CD4-positive, alpha-beta memory T cell (primary cell): Measurements from ENCODE around the gene GLG1. TPM values are rescaled to one million over a fixed set of nuclear protein-coding genes. Genes with fewer than 3 reads are reported as not detected.
A peak's percentile ranks its signal among the peaks of the same experiment; 100 is the strongest.
"Not testable (repeated sequence)": the region's sequence is repeated elsewhere in the genome, so short reads cannot be mapped to it uniquely, and the experiment has no call there.

Experiments used
- CTCF ChIA-PET: fragments of 350-600 bp; sonication (Branson Sonifier 250); formaldehyde crosslinking; loops from one replicate; lab custom pipeline; 2021; ENCODE audit warnings: inconsistent platforms; ENCODE audit not compliant: partially characterized antibody; lab: Charles Lee
- POLR2A ChIA-PET: fragments of 350-600 bp; sonication (Branson Sonifier 250); formaldehyde crosslinking; loops from one replicate; lab custom pipeline; 2021; ENCODE audit not compliant: partially characterized antibody; lab: Charles Lee
- DNase-seq, 5 donors: peaks; one replicate each; pipeline versions ENCODE4 v3.0.0 to v3.0.0-alpha.2; 2020 to 2022; ENCODE audit warnings: mixed read lengths in 1 of 5
- H3K27ac ChIP-seq: one replicate; pipeline ENCODE4 v1.7.0; 2013; ENCODE audit warnings: low read depth, low read length
- H3K27me3 ChIP-seq: 2 replicates; pipeline ENCODE4 v1.7.0; 2013; ENCODE audit warnings: mild to moderate bottlenecking, low read length, moderate library complexity; ENCODE audit not compliant: insufficient read depth
- H3K36me3 ChIP-seq: 2 replicates; pipeline ENCODE4 v1.7.0; 2013; ENCODE audit warnings: mild to moderate bottlenecking, low read length, moderate library complexity; ENCODE audit not compliant: insufficient read depth
- H3K4me1 ChIP-seq: 2 replicates; pipeline ENCODE4 v1.7.0; 2013; ENCODE audit warnings: mild to moderate bottlenecking, low read length, moderate library complexity; ENCODE audit not compliant: insufficient read depth
- H3K4me3 ChIP-seq, 2 donors: one replicate each; pipeline ENCODE4 v1.7.0; 2013; ENCODE audit warnings: low read length in 2 of 2, mild to moderate bottlenecking in 1 of 2
- H3K9me3 ChIP-seq, 2 donors: one replicate each; pipeline ENCODE4 v1.7.0; 2013; ENCODE audit warnings: low read length in 2 of 2, control low read depth in 1 of 2; ENCODE audit not compliant: control insufficient read depth in 1 of 2
- H3K27ac Mint-ChIP-seq, 7 donors: one replicate each; pipeline ENCODE4 v1.8.0; 2020 to 2021; ENCODE audit warnings: mixed read lengths in 7 of 7, mild to moderate bottlenecking in 6 of 7, inconsistent platforms in 3 of 7, moderate library complexity in 3 of 7
- H3K27me3 Mint-ChIP-seq, 2 donors: one replicate each; pipeline ENCODE4 v1.8.0; 2020 to 2021; ENCODE audit warnings: mixed read lengths in 2 of 2
- H3K36me3 Mint-ChIP-seq, 2 donors: one replicate each; pipeline ENCODE4 v1.8.0; 2020 to 2021; ENCODE audit warnings: mixed read lengths in 2 of 2, inconsistent platforms in 1 of 2, mild to moderate bottlenecking in 1 of 2
- H3K4me1 Mint-ChIP-seq, 4 donors: one replicate each; pipeline ENCODE4 v1.8.0; 2020 to 2021; ENCODE audit warnings: mixed read lengths in 4 of 4, mild to moderate bottlenecking in 1 of 4
- H3K4me3 Mint-ChIP-seq, 8 donors: one replicate each; pipeline ENCODE4 v1.8.0; 2020 to 2021; ENCODE audit warnings: mixed read lengths in 8 of 8, mild to moderate bottlenecking in 7 of 8, moderate library complexity in 6 of 8, inconsistent platforms in 3 of 8
- H3K9me3 Mint-ChIP-seq, 8 donors: one replicate each; pipeline ENCODE4 v1.8.0; 2020 to 2021; ENCODE audit warnings: mixed read lengths in 8 of 8, mild to moderate bottlenecking in 5 of 8, inconsistent platforms in 3 of 8, moderate library complexity in 1 of 8
- intact Hi-C: fragments of 100-400 bp; cut with micrococcal nuclease; formaldehyde crosslinking; loops from one replicate; pipeline ENCODE4 v1.15.1; 2023
- polyA plus RNA-seq, 2 donors: library from polyadenylated mRNA; unstranded; fragments of 300-500 nt; fragmentation: Illumina TruSeq; gene quantifications; one replicate each; pipeline ENCODE4 v1.2.3, GENCODE V29; 2021
- total RNA-seq, 2 experiments: library from RNA; stranded (reverse); gene quantifications; one replicate each; pipeline ENCODE4 v1.2.3, GENCODE V29; 2021

The GLG1 gene
- 100 to 1,000 TPM; 173 to 176 TPM for total RNA-seq
- polyA plus RNA-seq: 100 to 1,000 TPM; 121 to 209 TPM

GRCh38 chr16:74606521-74607309 is at the start of gene GLG1:
Gene GLG1 (minus strand): TSS chr16:74607114. CDS start chr16:74607094, 20 bp downstream.
- Mint-ChIP-seq H3K4me3 (peak within 1 kb of the TSS; percentile 89 to 99 (median 96)), H3K36me3 (peaks cover 9 to 15% of the 10 kb centered on the region in 2 donors), H3K27me3 (no peaks in the 10 kb centered on the region), H3K4me1 (peaks cover 48 to 76% (median 61%) of the 10 kb centered on the region in 4 donors), H3K27ac (peak within 1 kb of the TSS; percentile 82 to 99 (median 95)), H3K9me3 (no peaks in the 10 kb centered on the region)
- CTCF ChIA-PET: interaction anchor here (1.0 to 2.0 kb wide), 4 partner anchors 16 to 256 kb away, joined by 3 to 10 read pairs (median 3); no protein-coding TSS in a partner anchor
- POLR2A ChIA-PET: interaction anchor here (0.6 to 3.6 kb wide), 21 partner anchors 9 to 378 kb away, joined by 3 to 34 read pairs (median 6); partner anchors contain the start of genes MLKL, RFWD3 and WDR59
- Histone ChIP-seq H3K4me3 (peak within 1 kb of the TSS; percentile 52 to 91), H3K4me1 (peaks cover 77% of the 10 kb centered on the region), H3K9me3 (no peaks in the 10 kb centered on the region), H3K36me3 (no peaks in the 10 kb centered on the region), H3K27me3 (no peaks in the 10 kb centered on the region), H3K27ac (peak within 1 kb of the TSS; percentile 95)
- intact Hi-C loops: loop anchor here (1.0 to 10.0 kb wide), 8 partner anchors 7 to 1016 kb away; partner anchors contain the start of genes ADAT1, GABARAPL2, PSMD7 and RFWD3
- peak; percentile 89 to 92 (median 91) for DNase-seq

GRCh38 chr16:74654536-74655050 is 47.7 kb upstream of the GLG1 start:
- Histone ChIP-seq H3K36me3 (peaks cover 36% of the 10 kb centered on the region), H3K4me3 (no peak overlapping the region), H3K9me3 (no peaks in the 10 kb centered on the region), H3K27ac (no peak overlapping the region), H3K27me3 (no peaks in the 10 kb centered on the region), H3K4me1 (peaks cover 52% of the 10 kb centered on the region)
- peak overlapping the region in 2 of 8 donors; percentile 10 to 28 for H3K4me3 Mint-ChIP-seq
- CTCF ChIA-PET: interaction anchor here (1.1 to 1.6 kb wide), 2 partner anchors 12 to 32 kb away, joined by 3 read pairs; partner anchors contain the start of gene RFWD3
- no peaks in the 10 kb centered on the region for H3K27me3 Mint-ChIP-seq
- intact Hi-C loops: no loop called here
- no peak for DNase-seq
- peak overlapping the region in 6 of 7 donors; percentile 30 to 75 (median 60) for H3K27ac Mint-ChIP-seq
- POLR2A ChIA-PET: interaction anchor here (4.3 kb wide), 1 partner anchor 12 kb away, joined by 23 read pairs; the partner anchor contains the start of gene RFWD3
- H3K9me3 Mint-ChIP-seq: no peaks in the 10 kb centered on the region
- H3K36me3 Mint-ChIP-seq: peaks cover 37 to 78% of the 10 kb centered on the region in 2 donors
- peaks cover 44 to 70% (median 58%) of the 10 kb centered on the region in 4 donors for H3K4me1 Mint-ChIP-seq

- intact Hi-C loops, POLR2A ChIA-PET, H3K27me3 Mint-ChIP-seq, H3K9me3 Mint-ChIP-seq, DNase-seq, H3K27ac ChIP-seq, H3K4me3 ChIP-seq, H3K9me3 ChIP-seq, H3K27me3 ChIP-seq: not testable (repeated sequence)
- peak overlapping the region in 1 of 8 donors; percentile 22 for H3K4me3 Mint-ChIP-seq
- Histone ChIP-seq H3K4me1 (peaks cover 35% of the 10 kb centered on the region), H3K36me3 (peaks cover 40% of the 10 kb centered on the region)
- CTCF ChIA-PET: interaction anchor here (1.2 to 2.8 kb wide), 5 partner anchors 12 to 185 kb away, joined by 3 to 19 read pairs (median 13); partner anchors contain the start of gene RFWD3
- H3K4me1 Mint-ChIP-seq: peaks cover 31 to 53% (median 42%) of the 10 kb centered on the region in 4 donors
- H3K36me3 Mint-ChIP-seq: peaks cover 23 to 73% of the 10 kb centered on the region in 2 donors
- H3K27ac Mint-ChIP-seq: peak overlapping the region in 5 of 7 donors; percentile 27 to 86 (median 65)
Measured at GRCh38 chr16:74652883-74653282, 46.0 kb upstream of the GLG1 start.

GRCh38 chr16:74652249-74652648 is 45.3 kb upstream of the GLG1 start:
- H3K36me3 Mint-ChIP-seq: peaks cover 20 to 68% of the 10 kb centered on the region in 2 donors
- peak overlapping the region in 3 of 7 donors; percentile 6 to 65 (median 39) for H3K27ac Mint-ChIP-seq
- intact Hi-C loops: no loop called here
- ChIA-PET CTCF (interaction anchor here (1.0 to 2.8 kb wide), 11 partner anchors 9 to 184 kb away, joined by 3 to 19 read pairs (median 7); partner anchors contain the start of gene RFWD3), POLR2A (interaction anchor here (2.1 kb wide), 1 partner anchor 14 kb away, joined by 5 read pairs; the partner anchor contains the start of gene RFWD3)
- peaks cover 29 to 47% (median 38%) of the 10 kb centered on the region in 4 donors for H3K4me1 Mint-ChIP-seq
- no peaks in the 10 kb centered on the region for H3K9me3 Mint-ChIP-seq
- Histone ChIP-seq H3K36me3 (peaks cover 44% of the 10 kb centered on the region), H3K27me3 (no peaks in the 10 kb centered on the region), H3K9me3 (no peaks in the 10 kb centered on the region), H3K27ac (no peak overlapping the region), H3K4me3 (no peak overlapping the region), H3K4me1 (peaks cover 30% of the 10 kb centered on the region)
- no peak for DNase-seq
- H3K4me3 Mint-ChIP-seq: no peak overlapping the region
- no peaks in the 10 kb centered on the region for H3K27me3 Mint-ChIP-seq

GRCh38 chr16:74651841-74652240 is 44.9 kb upstream of the GLG1 start:
- ChIA-PET POLR2A (interaction anchor here (2.1 kb wide), 1 partner anchor 15 kb away, joined by 5 read pairs; the partner anchor contains the start of gene RFWD3), CTCF (interaction anchor here (0.7 to 2.8 kb wide), 13 partner anchors 8 to 186 kb away, joined by 3 to 19 read pairs (median 6); partner anchors contain the start of gene RFWD3)
- H3K4me1 Mint-ChIP-seq: peaks cover 27 to 43% (median 34%) of the 10 kb centered on the region in 4 donors
- H3K27me3 ChIP-seq: no peaks in the 10 kb centered on the region
- H3K27ac Mint-ChIP-seq: peak overlapping the region in 5 of 7 donors; percentile 6 to 65 (median 25)
- no peaks in the 10 kb centered on the region for H3K9me3 Mint-ChIP-seq
- H3K4me3 ChIP-seq: no peak overlapping the region
- no peaks in the 10 kb centered on the region for H3K27me3 Mint-ChIP-seq
- no peak overlapping the region for H3K27ac ChIP-seq
- H3K9me3 ChIP-seq: no peaks in the 10 kb centered on the region
- H3K36me3 Mint-ChIP-seq: peaks cover 21 to 67% of the 10 kb centered on the region in 2 donors
- intact Hi-C loops: no loop called here
- no peak overlapping the region for H3K4me3 Mint-ChIP-seq
- DNase-seq: no peak
- peaks cover 48% of the 10 kb centered on the region for H3K36me3 ChIP-seq
- H3K4me1 ChIP-seq: peaks cover 26% of the 10 kb centered on the region

GRCh38 chr16:74650966-74651567 is 44.2 kb upstream of the GLG1 start:
- H3K36me3 ChIP-seq: peaks cover 55% of the 10 kb centered on the region
- Mint-ChIP-seq H3K4me3 (no peak overlapping the region), H3K27ac (peak overlapping the region in 1 of 7 donors; percentile 65), H3K4me1 (peaks cover 24 to 37% (median 30%) of the 10 kb centered on the region in 4 donors), H3K9me3 (no peaks in the 10 kb centered on the region), H3K27me3 (no peaks in the 10 kb centered on the region), H3K36me3 (peaks cover 20 to 66% of the 10 kb centered on the region in 2 donors)
- no peak overlapping the region for H3K27ac ChIP-seq
- no peak overlapping the region for H3K4me3 ChIP-seq
- peaks cover 18% of the 10 kb centered on the region for H3K4me1 ChIP-seq
- H3K27me3 ChIP-seq: no peaks in the 10 kb centered on the region
- DNase-seq: peak in 2 of 5 donors; percentile 4 to 8
- no peaks in the 10 kb centered on the region for H3K9me3 ChIP-seq
- intact Hi-C loops: no loop called here
- POLR2A ChIA-PET: interaction anchor here (0.7 to 2.1 kb wide), 3 partner anchors 15 to 355 kb away, joined by 3 to 5 read pairs (median 3); partner anchors contain the start of gene RFWD3
- CTCF ChIA-PET: interaction anchor here (0.7 to 2.8 kb wide), 12 partner anchors 9 to 185 kb away, joined by 3 to 19 read pairs (median 6); partner anchors contain the start of gene RFWD3
